GM13977 (cell line): ENCODE measurements around the gene SNRPA1.

Experiments used
- DNase-seq: peaks from one replicate; pipeline ENCODE4 v3.0.0; 2012; ENCODE audit warnings: low spot score
- in situ Hi-C: fragments of 300-500 bp; cut with MboI; formaldehyde crosslinking; loops from one replicate; pipeline ENCODE4 v1.12.0; 2022; ENCODE audit warnings: low sequenced_read_pairs, low pct_unique_long_range_greater_than_20kb, mixed read lengths, inconsistent platforms; ENCODE audit not compliant: unreplicated experiment
- TF ChIP-seq, protein P1 (sequence below): IDR thresholded peaks from 2 replicates; pipeline ENCODE4 v1.5.1; 2012; ENCODE audit warnings: mild to moderate bottlenecking, control low read depth; ENCODE audit not compliant: insufficient read depth; ENCODE audit errors: extremely low read depth, missing control alignments

The SNRPA1 gene

GRCh38 chr15:101307897-101308603, 13.0 kb upstream of the SNRPA1 start:
- in situ Hi-C loops = no loop called here
- no peak for DNase-seq
- TF ChIP-seq, protein P1, sequence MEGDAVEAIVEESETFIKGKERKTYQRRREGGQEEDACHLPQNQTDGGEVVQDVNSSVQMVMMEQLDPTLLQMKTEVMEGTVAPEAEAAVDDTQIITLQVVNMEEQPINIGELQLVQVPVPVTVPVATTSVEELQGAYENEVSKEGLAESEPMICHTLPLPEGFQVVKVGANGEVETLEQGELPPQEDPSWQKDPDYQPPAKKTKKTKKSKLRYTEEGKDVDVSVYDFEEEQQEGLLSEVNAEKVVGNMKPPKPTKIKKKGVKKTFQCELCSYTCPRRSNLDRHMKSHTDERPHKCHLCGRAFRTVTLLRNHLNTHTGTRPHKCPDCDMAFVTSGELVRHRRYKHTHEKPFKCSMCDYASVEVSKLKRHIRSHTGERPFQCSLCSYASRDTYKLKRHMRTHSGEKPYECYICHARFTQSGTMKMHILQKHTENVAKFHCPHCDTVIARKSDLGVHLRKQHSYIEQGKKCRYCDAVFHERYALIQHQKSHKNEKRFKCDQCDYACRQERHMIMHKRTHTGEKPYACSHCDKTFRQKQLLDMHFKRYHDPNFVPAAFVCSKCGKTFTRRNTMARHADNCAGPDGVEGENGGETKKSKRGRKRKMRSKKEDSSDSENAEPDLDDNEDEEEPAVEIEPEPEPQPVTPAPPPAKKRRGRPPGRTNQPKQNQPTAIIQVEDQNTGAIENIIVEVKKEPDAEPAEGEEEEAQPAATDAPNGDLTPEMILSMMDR = no peak

GRCh38 chr15:101307048-101307896, 12.2 kb upstream of the SNRPA1 start:
- TF ChIP-seq, protein P1 = no peak
- DNase-seq = no peak
- in situ Hi-C loops = no loop called here

- DNase-seq = no peak
- TF ChIP-seq, protein P1 = no peak
- in situ Hi-C loops = no loop called here
These were observed 11.4 kb upstream of the SNRPA1 start for GRCh38 chr15:101306341-101307047.

GRCh38 chr15:101305820-101306255, 10.8 kb upstream of the SNRPA1 start:
- DNase-seq = no peak
- in situ Hi-C loops = no loop called here
- TF ChIP-seq, protein P1 = no peak

DNA sequence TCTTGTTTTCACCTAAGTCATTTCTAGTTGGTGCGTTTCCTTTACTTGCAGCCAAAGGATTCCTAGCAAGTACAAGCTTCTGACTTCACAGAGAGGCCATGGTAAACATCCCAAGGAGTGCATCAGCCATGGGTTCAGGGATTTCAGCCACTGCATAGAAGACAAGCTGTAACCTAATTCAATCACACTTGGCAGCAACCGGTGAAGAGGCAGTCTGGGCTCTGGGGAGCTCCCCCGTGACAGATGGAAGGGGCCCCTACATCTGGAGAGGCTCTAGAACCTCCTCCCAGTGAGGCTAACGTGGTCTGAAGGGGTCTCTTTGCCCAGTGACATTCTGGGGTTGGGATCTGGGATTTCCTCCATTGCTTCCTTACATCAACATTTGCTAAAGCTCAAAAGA, 8.4 kb upstream of the SNRPA1 start:
- TF ChIP-seq, protein P1 = no peak

DNA sequence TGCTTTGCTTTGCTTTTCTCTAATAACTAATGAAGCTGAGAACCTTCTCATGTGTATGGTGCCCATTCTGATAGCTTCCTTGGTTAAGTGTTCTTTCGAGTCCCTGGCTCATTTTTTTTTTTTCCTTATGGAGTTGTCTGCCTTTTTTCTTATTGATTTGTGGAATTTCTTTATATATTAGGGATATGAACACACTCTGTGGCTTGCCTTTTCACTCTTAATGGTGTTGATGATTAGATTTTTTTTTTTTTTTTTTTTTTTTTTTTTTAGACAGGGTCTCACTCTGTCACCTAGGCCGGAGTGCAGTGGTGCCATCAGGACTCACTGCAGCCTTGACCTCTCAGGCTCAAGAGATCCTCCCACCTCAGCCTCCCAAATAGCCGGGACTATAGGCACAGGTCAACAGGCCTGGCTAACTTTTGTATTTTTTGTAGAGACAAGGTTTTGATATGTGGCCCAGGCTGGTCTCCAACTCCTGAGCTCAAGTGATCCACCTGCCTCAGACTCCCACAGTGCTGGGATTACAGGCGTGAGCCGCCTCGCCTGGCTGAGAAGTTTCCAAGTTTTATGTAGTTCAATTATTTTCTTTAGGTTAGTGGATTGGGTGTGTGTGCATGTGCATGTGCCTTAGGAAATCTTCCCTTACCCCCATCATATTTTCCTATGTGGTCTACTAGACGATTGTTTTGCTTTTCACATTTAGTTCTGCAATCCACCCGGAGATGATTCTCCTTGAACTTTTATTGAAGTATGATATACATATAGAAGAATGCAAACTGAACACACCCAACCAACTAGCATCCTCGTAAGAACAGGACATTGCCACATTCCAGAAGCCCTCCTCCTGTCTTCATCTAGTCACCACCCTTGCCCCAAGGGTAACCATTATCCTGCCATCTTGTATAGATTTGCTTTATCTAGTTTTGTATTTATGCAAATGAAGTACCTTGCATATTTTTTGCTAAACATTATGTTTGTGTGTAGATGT, 1.7 kb upstream of the SNRPA1 start:
- TF ChIP-seq, protein P1 = no peak
- DNase-seq = no peak
- in situ Hi-C loops = loop anchor here (5.0 to 10.0 kb wide), 2 partner anchors 198 to 346 kb away; no protein-coding TSS in a partner anchor

More for the DNA sequence above, 8.4 kb upstream of the SNRPA1 start:
- in situ Hi-C loops = no loop called here
- DNase-seq = no peak
